DMS114 treated with DMSO at 0.1 percent for 48 hours (cell line): ENCODE results near the gene CGRRF1.

Source experiments
- DNase-seq: peaks from one replicate; lab custom pipeline; 2025; ENCODE audit not compliant: unreplicated experiment; lab: John Stamatoyannopoulos, UW

The CGRRF1 gene

DNA sequence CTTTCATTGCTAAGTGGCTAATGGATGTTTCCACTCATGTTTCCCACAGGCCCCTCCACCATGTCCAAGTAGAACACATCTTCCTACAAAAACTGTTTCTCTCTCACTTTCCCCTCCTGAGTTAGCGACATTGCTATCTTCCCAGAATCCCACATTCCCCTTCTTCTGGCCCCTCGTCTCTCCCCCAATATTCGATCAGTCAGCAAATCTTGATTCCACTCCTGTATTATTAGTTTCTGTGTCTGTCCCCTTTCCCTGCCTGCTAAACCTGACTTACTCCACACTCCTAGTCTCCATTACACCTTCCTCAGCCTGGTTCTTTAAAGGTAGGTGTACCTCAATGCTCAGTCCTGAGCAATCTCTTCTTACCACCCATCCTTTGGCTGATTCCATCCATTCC, 37.9 kb downstream of the CGRRF1 start:
- no peak for DNase-seq

- no peak for DNase-seq
Observed at GRCh38 chr14:54548491-54548890, 38.8 kb downstream of the CGRRF1 start.

GRCh38 chr14:54549862-54550261, 40.2 kb downstream of the CGRRF1 start:
- DNase-seq, result no peak

GRCh38 chr14:54550514-54550913, 40.8 kb downstream of the CGRRF1 start:
- no peak for DNase-seq

DNA sequence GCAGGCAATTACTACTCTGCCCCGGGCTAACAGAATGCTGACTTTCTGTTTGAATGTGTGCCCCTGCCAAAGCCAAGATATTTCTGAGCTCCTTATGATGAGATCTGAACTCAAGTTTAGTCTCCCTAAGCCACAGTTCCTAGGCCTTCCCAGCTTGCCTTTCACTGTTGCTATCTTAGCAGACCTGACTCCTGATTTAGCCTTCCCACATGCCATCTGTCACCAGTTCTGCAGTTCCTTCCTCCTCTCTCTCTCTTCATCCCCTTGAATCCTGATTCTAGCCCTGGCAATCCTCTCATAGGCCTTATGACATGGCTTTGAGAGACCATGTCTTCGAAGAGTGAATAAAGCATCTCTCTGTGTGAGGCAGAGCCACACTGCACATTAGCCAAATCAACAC, 44.7 kb downstream of the CGRRF1 start:
- DNase-seq, result no peak

DNA sequence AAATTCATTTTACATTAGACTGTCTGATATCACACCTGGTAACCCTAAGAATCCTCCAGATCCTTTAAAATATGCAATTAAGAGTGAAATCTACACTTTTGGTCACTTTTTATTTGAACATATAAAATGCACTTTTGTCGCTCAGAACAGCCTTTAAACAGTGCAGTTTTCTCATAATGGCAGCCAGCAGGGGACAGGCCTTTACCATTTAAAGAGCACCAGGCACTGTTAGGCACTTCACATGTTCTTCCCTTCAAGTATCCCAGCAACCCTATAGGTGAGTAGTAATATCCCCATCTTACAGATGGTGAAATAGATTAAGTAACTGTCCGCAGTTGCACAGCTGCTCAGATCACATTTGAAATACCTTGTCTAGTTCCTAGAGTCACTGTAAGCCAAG, 45.9 kb downstream of the CGRRF1 start:
- DNase-seq, result no peak

DNA sequence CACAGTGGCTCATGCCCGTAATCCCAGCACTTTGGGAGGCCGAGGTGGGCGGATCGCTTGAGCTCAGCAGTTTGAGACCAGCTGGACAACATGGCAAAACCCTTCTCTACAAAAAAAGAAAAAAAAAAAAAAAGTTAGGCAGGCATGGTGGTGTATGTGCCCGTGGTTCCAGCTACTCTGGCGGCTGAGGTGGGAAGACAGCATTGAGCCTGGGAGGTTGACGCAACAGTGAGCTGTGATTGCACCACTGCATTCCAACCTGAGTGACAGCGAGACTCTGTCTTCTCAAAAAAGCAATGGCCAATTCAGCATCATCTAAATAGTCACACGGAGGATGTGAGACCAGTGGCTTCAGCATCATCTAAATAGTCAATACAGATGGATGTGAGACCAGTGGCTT, 46.8 kb downstream of the CGRRF1 start:
- DNase-seq, result no peak

GRCh38 chr14:54562334-54562733, 52.6 kb downstream of the CGRRF1 start:
- no peak for DNase-seq

GRCh38 chr14:54564071-54564867, 54.6 kb downstream of the CGRRF1 start:
- DNase-seq, result peak; percentile 55

DNA sequence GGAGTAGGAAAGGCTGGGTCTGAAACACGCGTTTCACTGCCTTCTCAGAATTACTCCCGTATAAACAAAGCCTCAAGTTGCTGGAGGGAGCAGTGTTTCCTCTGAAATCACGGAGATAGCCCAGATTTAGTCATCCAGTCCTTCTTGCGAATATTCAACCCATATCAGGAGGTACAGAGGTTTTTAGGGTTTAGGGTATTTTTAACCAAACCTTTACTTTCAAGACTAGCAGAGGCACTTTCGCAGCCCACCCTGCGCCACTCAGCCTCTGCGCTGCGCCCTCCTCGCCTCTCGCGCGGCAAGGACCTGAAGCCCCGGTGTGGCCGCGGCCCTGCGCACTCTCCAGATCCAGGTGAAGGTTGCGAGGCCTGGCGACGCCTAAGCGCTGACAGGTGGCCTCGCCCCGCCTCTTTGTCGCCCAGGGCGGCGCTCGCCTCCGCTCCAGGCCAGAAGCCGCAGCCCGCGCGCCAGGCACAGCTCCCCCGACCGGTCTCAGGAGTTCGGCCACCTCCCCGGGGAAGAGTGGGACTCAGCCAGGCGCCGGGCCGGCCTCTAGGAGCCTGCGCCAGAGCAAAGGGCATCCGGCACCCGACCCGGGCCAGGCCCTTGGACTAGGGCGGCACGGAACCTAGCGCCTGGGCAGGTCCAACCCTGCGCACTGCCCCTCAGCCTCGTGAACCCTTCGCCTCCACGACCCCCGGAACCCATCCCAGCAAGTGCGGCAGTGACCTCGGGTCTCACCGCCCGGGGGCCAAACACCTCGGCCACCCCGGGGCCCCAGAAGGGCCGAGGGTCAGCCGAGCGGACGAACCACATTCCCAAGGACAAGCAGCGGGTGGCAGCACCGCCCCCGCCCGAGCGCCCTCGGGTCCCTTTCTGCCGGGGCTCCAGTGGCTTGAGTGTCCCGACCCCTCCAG, 55.4 kb downstream of the CGRRF1 start:
- DNase-seq, result peak; percentile 14

DNA sequence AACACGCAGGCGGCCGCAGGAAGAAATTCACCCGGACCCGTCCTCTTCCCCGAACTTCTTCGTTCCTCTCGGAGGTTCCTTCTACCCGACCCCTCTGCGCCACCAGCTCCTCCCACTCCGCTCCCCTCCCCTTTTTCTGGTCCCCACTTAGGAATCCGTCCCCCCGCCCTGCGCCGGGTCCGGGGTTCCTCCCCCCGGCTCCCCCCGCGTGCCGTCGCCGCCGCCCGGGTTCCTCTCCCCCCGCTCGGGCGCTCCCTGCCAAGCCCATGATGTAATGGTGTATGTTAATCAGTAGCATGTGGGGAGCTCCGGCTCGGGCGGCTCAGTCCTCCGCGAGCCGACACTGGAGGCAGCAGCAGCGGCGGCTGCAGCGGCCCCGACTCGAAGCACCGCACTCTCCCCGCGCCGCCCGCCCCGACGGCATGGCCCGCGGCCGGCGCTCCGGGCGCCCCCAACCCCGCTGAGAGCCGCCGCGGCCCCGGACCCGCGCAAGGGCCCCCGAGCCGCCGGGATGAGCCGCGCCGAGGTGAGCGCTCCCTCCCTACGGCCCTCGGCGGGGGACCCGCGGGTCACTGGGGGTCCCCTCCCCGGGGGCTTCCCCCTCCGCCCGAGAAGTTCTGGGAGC, 56.2 kb downstream of the CGRRF1 start:
- peak; percentile 30 for DNase-seq

- DNase-seq, result peak; percentile 46
Observed at GRCh38 chr14:54566410-54567223, 56.9 kb downstream of the CGRRF1 start, which contains the start of gene SAMD4A. SAMD4A (plus strand) TSS chr14:54567128; CDS start chr14:54567917, 789 bp downstream.

GRCh38 chr14:54567224-54567638, 57.5 kb downstream of the CGRRF1 start:
- DNase-seq, result no peak

GRCh38 chr14:54567639-54568561, 58.2 kb downstream of the CGRRF1 start:
- peak; percentile 16 for DNase-seq

- no peak for DNase-seq
Observed at GRCh38 chr14:54568821-54569595, 59.3 kb downstream of the CGRRF1 start.

GRCh38 chr14:54570047-54570446, 60.3 kb downstream of the CGRRF1 start:
- no peak for DNase-seq

DNA sequence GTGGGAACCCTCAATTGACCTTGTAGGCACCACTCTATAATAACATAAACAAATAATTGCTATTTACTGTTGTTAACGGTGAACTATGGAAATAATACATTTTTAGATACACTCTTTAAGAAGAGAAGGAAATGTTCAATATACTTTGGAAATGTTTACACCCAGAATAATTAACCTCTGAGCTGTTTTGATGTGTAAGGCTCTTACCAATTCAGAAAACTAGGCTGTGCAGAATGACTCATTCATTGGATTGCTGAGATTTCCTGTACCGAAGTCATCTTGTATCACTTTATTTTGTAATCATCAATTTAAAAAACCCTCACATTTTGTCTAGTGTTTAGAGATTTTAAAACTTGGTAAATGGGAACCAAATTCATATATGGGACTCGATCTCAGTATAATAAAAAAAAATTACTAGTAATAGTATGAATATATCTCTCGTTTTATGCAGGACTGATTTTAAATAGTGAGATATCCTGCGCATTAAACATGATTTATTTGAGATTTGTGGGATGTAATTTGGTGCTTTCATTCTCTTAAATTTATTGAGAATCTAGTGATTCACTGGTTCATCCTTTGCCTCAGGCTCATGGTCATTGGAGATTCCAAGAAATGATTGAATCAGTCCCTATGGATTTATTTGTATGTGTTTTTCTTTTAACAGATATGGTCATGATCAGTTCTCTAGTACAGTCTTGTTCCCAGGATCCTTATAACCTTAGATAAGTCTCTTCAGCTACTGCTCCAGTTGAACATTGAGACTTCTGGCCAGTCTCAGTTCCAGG, 61.1 kb downstream of the CGRRF1 start:
- no peak for DNase-seq

DNA sequence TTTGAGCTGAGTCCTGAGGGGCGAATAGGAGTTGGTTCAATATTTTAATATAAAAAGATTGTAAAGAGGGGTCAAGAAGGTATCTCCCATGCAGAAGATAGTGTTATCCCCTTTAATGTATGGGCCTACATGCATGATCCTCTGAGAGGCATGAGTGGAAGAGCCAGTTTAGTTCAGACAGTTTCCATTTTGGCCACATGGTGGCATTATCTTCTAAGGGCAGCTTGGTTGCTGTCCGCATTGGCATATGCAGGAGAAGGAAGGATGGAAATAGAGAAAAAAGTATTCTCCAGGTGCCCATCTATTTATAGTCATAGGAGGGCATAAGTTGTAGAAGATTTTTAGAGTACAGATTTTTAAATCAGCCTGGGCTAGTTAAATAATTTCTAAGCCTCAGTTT, 62.6 kb downstream of the CGRRF1 start:
- DNase-seq, result no peak
